Measurements from ENCODE around the gene TNS1. TPM values are rescaled to one million over a fixed set of nuclear protein-coding genes. Genes with fewer than 3 reads are reported as not detected.

Gene TNS1
- total RNA-seq, 1 experiment from 2014 or later: 1.5 TPM

DNA sequence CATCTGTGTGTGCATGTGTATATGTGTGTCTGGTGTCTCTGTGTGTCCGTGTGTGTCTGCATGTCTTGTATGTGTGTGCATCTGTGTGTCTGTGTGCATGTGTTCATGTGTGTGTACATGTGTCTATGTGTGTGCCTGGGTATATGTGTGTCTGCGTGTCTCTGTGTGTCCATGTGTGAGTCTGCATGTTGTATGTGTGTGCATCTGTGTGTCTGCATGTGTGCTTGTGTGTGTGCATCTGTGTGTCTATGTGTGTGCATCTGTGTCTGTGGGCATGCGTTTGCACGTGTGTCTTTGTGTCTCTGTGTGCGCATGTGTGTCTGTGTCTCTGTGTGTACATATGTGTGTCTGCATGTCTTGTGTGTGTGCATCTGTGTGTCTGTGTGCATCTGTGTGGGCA, 207.7 kb downstream of the TNS1 start:
- intact Hi-C loops (cut with micrococcal nuclease): no loop called here
- CTCF ChIA-PET: interaction anchor here (0.6 kb wide), 1 partner anchor 1579 kb away, joined by 3 read pairs; no protein-coding TSS in a partner anchor
- POLR2A ChIA-PET (ENCODE audit: unreplicated experiment): no interaction called here

GRCh38 chr2:217794133-217794986, 208.4 kb downstream of the TNS1 start:
- H4K20me1 ChIP-seq (ENCODE audit: low read length): no peaks in the 10 kb centered on the region
- H3K79me2 ChIP-seq (ENCODE audit: low read length): no peaks in the 10 kb centered on the region
- CTCF ChIA-PET: no interaction called here
- H3K4me2 ChIP-seq (ENCODE audit: low read length): no peak overlapping the region
- no peaks in the 10 kb centered on the region for H3K36me3 ChIP-seq (ENCODE audit: low read depth, low read length)
- intact Hi-C loops (cut with micrococcal nuclease): no loop called here
- no peak overlapping the region for H2AFZ ChIP-seq (ENCODE audit: low read length)
- no peaks in the 10 kb centered on the region for H3F3A ChIP-seq (ENCODE audit: low read length, unreplicated experiment)
- no peaks in the 10 kb centered on the region for H3K9me3 ChIP-seq (ENCODE audit: low read length)
- H3K27me3 ChIP-seq (ENCODE audit: low read length): no peaks in the 10 kb centered on the region
- ATAC-seq: no peak
- no peaks in the 10 kb centered on the region for H3K9me2 ChIP-seq (replicated peaks; ENCODE audit: low read length)
- no peaks in the 10 kb centered on the region for H3K4me1 ChIP-seq (ENCODE audit: insufficient read depth, low read length)
- no peak for TF ChIP-seq EZH2 (IDR thresholded peaks at IDR 0.05; ENCODE audit: low read length, unreplicated experiment)
- no peak for TF ChIP-seq EZH2phosphoT487 (IDR thresholded peaks at IDR 0.05; ENCODE audit: borderline replicate concordance, low read length)
- TF ChIP-seq, protein P1, sequence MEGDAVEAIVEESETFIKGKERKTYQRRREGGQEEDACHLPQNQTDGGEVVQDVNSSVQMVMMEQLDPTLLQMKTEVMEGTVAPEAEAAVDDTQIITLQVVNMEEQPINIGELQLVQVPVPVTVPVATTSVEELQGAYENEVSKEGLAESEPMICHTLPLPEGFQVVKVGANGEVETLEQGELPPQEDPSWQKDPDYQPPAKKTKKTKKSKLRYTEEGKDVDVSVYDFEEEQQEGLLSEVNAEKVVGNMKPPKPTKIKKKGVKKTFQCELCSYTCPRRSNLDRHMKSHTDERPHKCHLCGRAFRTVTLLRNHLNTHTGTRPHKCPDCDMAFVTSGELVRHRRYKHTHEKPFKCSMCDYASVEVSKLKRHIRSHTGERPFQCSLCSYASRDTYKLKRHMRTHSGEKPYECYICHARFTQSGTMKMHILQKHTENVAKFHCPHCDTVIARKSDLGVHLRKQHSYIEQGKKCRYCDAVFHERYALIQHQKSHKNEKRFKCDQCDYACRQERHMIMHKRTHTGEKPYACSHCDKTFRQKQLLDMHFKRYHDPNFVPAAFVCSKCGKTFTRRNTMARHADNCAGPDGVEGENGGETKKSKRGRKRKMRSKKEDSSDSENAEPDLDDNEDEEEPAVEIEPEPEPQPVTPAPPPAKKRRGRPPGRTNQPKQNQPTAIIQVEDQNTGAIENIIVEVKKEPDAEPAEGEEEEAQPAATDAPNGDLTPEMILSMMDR (conservative IDR thresholded peaks at IDR 0.05; ENCODE audit: low read depth, low read length): no peak
- H3K9ac ChIP-seq (ENCODE audit: low read length): no peak overlapping the region
- BruUV-seq (replicated peaks): no TSS peak
- no peak for DNase-seq
- no peak overlapping the region for H3K27ac ChIP-seq (ENCODE audit: low read length)
- POLR2A ChIA-PET (ENCODE audit: unreplicated experiment): no interaction called here
- no peak overlapping the region for H3K4me3 ChIP-seq (ENCODE audit: low read length)

More for the DNA sequence above, 207.7 kb downstream of the TNS1 start:
- Histone ChIP-seq H3K27ac (ENCODE audit: low read length) (no peak overlapping the region), H3K27me3 (ENCODE audit: low read length) (no peaks in the 10 kb centered on the region), H3F3A (ENCODE audit: low read length, unreplicated experiment) (no peaks in the 10 kb centered on the region), H2AFZ (ENCODE audit: low read length) (no peak overlapping the region), H3K9ac (ENCODE audit: low read length) (no peak overlapping the region), H3K9me2 (replicated peaks; ENCODE audit: low read length) (no peaks in the 10 kb centered on the region), H3K79me2 (ENCODE audit: low read length) (no peaks in the 10 kb centered on the region), H3K4me3 (ENCODE audit: low read length) (no peak overlapping the region), H3K9me3 (ENCODE audit: low read length) (no peaks in the 10 kb centered on the region), H4K20me1 (ENCODE audit: low read length) (no peaks in the 10 kb centered on the region), H3K4me2 (ENCODE audit: low read length) (no peak overlapping the region), H3K36me3 (ENCODE audit: low read depth, low read length) (no peaks in the 10 kb centered on the region), H3K4me1 (ENCODE audit: insufficient read depth, low read length) (no peaks in the 10 kb centered on the region)
- no peak for TF ChIP-seq EZH2 (IDR thresholded peaks at IDR 0.05; ENCODE audit: low read length, unreplicated experiment)
- no peak for TF ChIP-seq EZH2phosphoT487 (IDR thresholded peaks at IDR 0.05; ENCODE audit: borderline replicate concordance, low read length)
- TF ChIP-seq, protein P1 (conservative IDR thresholded peaks at IDR 0.05; ENCODE audit: low read depth, low read length): no peak
- no peak for ATAC-seq
- no TSS peak for BruUV-seq (replicated peaks)
- DNase-seq: no peak

DNA sequence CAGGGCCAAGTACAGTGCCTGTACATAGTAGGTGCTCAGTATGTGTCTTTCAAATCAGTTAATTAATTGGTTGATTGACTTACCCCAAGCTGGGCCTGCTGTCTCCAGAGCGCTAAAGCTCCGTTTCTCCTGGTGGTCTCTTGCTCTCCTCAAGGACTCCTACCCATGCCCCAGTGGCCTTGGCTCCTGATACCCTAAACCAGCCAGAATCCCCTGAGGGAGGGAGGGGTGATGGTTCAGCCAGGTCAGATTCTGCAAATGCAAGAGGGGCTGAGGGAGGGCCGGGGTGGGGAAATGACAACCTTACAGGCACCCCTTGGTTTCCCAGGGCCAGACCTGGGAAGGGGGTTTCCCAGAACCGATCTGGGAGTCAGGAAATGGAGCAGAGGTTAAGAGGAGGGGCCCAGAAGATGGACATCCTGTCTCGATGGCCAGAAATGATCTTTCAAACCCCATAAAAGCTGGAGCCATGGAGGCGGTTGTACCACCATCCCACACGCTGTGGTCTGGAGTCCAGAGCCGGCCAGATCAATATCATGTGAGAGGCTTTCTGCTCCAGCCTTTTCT, 209.1 kb downstream of the TNS1 start:
- no peak for ATAC-seq
- H3K4me1 ChIP-seq (ENCODE audit: insufficient read depth, low read length): no peaks in the 10 kb centered on the region

More for the DNA sequence above, 209.1 kb downstream of the TNS1 start:
- DNase-seq: no peak
- H3K4me2 ChIP-seq (ENCODE audit: low read length): no peak overlapping the region
- BruUV-seq (replicated peaks): no TSS peak
- intact Hi-C loops (cut with micrococcal nuclease): no loop called here
- H3K36me3 ChIP-seq (ENCODE audit: low read depth, low read length): no peaks in the 10 kb centered on the region
- no peak overlapping the region for H3K9ac ChIP-seq (ENCODE audit: low read length)
- H4K20me1 ChIP-seq (ENCODE audit: low read length): no peaks in the 10 kb centered on the region
- H3K27me3 ChIP-seq (ENCODE audit: low read length): no peaks in the 10 kb centered on the region
- H3K9me3 ChIP-seq (ENCODE audit: low read length): no peaks in the 10 kb centered on the region
- ChIA-PET POLR2A (ENCODE audit: unreplicated experiment) (no interaction called here), CTCF (no interaction called here)
- no peaks in the 10 kb centered on the region for H3K9me2 ChIP-seq (replicated peaks; ENCODE audit: low read length)
- H3F3A ChIP-seq (ENCODE audit: low read length, unreplicated experiment): no peaks in the 10 kb centered on the region
- H2AFZ ChIP-seq (ENCODE audit: low read length): no peak overlapping the region
- H3K27ac ChIP-seq (ENCODE audit: low read length): no peak overlapping the region
- TF ChIP-seq EZH2 (IDR thresholded peaks at IDR 0.05; ENCODE audit: low read length, unreplicated experiment) (no peak), EZH2phosphoT487 (IDR thresholded peaks at IDR 0.05; ENCODE audit: borderline replicate concordance, low read length) (no peak)
- TF ChIP-seq, protein P1 (conservative IDR thresholded peaks at IDR 0.05; ENCODE audit: low read depth, low read length): no peak
- H3K4me3 ChIP-seq (ENCODE audit: low read length): no peak overlapping the region
- no peaks in the 10 kb centered on the region for H3K79me2 ChIP-seq (ENCODE audit: low read length)
